Neural cell (in vitro differentiated cells): Measurements from ENCODE around the gene CLDN20. TPM values are rescaled to one million over a fixed set of nuclear protein-coding genes. Genes with fewer than 3 reads are reported as not detected.
"Not testable (repeated sequence)": the region's sequence is repeated elsewhere in the genome, so short reads cannot be mapped to it uniquely, and the experiment has no call there.

Experiments
- H2AFZ ChIP-seq: fragments of 200-600, 300-800 bp; sonication (generic), shearing (Covaris generic); 2 replicates; pipeline ENCODE4 v1.6.0; 2014; ENCODE audit warnings: low read depth, mild to moderate bottlenecking, antibody characterized with exemption, low read length, moderate library complexity
- H3F3A ChIP-seq: fragments of 200-600 bp; shearing (Covaris generic); 2 replicates; pipeline ENCODE4 v1.6.1; 2016; ENCODE audit warnings: mild to moderate bottlenecking, moderate library complexity, mixed read lengths, antibody characterized with exemption, low read length; ENCODE audit not compliant: insufficient read depth, poor library complexity, severe bottlenecking
- H3K27ac ChIP-seq: fragments of 200-600, 300-800 bp; sonication (generic), shearing (Covaris generic); 2 replicates; pipeline ENCODE4 v1.5.1; 2014; ENCODE audit warnings: mild to moderate bottlenecking, low read length, moderate library complexity
- H3K27me3 ChIP-seq: fragments of 300-800, 200-600 bp; sonication (generic), shearing (Covaris generic); 2 replicates; pipeline ENCODE4 v1.6.0; 2014; ENCODE audit warnings: mild to moderate bottlenecking, low read depth, low read length, moderate library complexity; ENCODE audit not compliant: insufficient read depth
- H3K36me3 ChIP-seq: fragments of 300-800, 200-600 bp; sonication (generic), shearing (Covaris generic); 2 replicates; pipeline ENCODE4 v1.5.1; 2014; ENCODE audit warnings: mild to moderate bottlenecking, antibody characterized with exemption, low read length, moderate library complexity; ENCODE audit not compliant: insufficient read depth
- H3K4me2 ChIP-seq: fragments of 300-800, 200-600 bp; sonication (generic), shearing (Covaris generic); 2 replicates; pipeline ENCODE4 v1.6.0; 2014; ENCODE audit warnings: mild to moderate bottlenecking, low read length
- H3K4me3 ChIP-seq: fragments of 300-800, 200-600 bp; sonication (generic), shearing (Covaris generic); 2 replicates; pipeline ENCODE4 v1.5.1; 2014; ENCODE audit warnings: mild to moderate bottlenecking, low read length, moderate library complexity
- H3K79me2 ChIP-seq: fragments of 200-600 bp; shearing (Covaris generic); replicated peaks from 2 replicates; pipeline ENCODE4 v1.6.0; 2014; ENCODE audit warnings: mild to moderate bottlenecking, low read length, moderate library complexity; ENCODE audit not compliant: insufficient read depth
- H3K9ac ChIP-seq: fragments of 300-800, 200-600 bp; sonication (generic), shearing (Covaris generic); 2 replicates; pipeline ENCODE4 v1.6.1; 2016; ENCODE audit warnings: mild to moderate bottlenecking, low read length, mixed read lengths
- H3K9me2 ChIP-seq: fragments of 200-600 bp; shearing (Covaris generic); 2 replicates; pipeline ENCODE4 v1.6.1; 2016; ENCODE audit warnings: mild to moderate bottlenecking, low read length, mixed read lengths; ENCODE audit not compliant: insufficient read depth
- H3K9me3 ChIP-seq: fragments of 200-600, 300-800 bp; sonication (generic), shearing (Covaris generic); 2 replicates; pipeline ENCODE4 v1.6.1; 2016; ENCODE audit warnings: mild to moderate bottlenecking, mixed run types, low read length, moderate library complexity, mixed read lengths
- H4K20me1 ChIP-seq: fragments of 200-600 bp; shearing (Covaris generic); 2 replicates; pipeline ENCODE4 v1.6.1; 2016; ENCODE audit warnings: mild to moderate bottlenecking, mixed run types; ENCODE audit not compliant: insufficient read depth
- EP300 ChIP-seq: fragments of 450-650 bp; conservative IDR thresholded peaks from 2 replicates; pipeline ENCODE4 v1.6.1; 2014; ENCODE audit warnings: antibody characterized with exemption, mild to moderate bottlenecking, moderate library complexity; ENCODE audit not compliant: poor library complexity, severe bottlenecking
- EZH2 ChIP-seq: fragments of 200-600, 300-800 bp; shearing (Covaris generic), sonication (generic); IDR thresholded peaks from 2 replicates; pipeline ENCODE4 v1.6.1; 2014; ENCODE audit warnings: antibody characterized with exemption, low read length, borderline replicate concordance, mild to moderate bottlenecking; ENCODE audit not compliant: insufficient read depth, poor library complexity, severe bottlenecking
- MXI1 ChIP-seq: fragments of 450-650 bp; conservative IDR thresholded peaks from 2 replicates; pipeline ENCODE4 v1.6.1; 2014; ENCODE audit warnings: antibody characterized with exemption, mild to moderate bottlenecking; ENCODE audit not compliant: poor library complexity, severe bottlenecking
- POLR2AphosphoS5 ChIP-seq: IDR thresholded peaks from 2 replicates; pipeline ENCODE4 v1.6.1; 2012
- RAD21 ChIP-seq: fragments of 450-650 bp; conservative IDR thresholded peaks from 2 replicates; pipeline ENCODE4 v1.6.1; 2014; ENCODE audit warnings: antibody characterized with exemption, mild to moderate bottlenecking, moderate library complexity
- REST ChIP-seq: IDR thresholded peaks from 2 replicates; pipeline ENCODE4 v1.6.1; 2012; ENCODE audit warnings: borderline replicate concordance
- SMC3 ChIP-seq: fragments of 450-650 bp; conservative IDR thresholded peaks from 2 replicates; pipeline ENCODE4 v1.6.1; 2014; ENCODE audit warnings: antibody characterized with exemption, mild to moderate bottlenecking, moderate library complexity; ENCODE audit not compliant: poor library complexity
- TAF1 ChIP-seq: IDR thresholded peaks from 2 replicates; pipeline ENCODE4 v1.6.1; 2012; ENCODE audit warnings: low read depth
- polyA plus RNA-seq: library from polyadenylated mRNA; depleted of rRNA; stranded (reverse); fragments of >200 nt; gene quantifications from 2 replicates; pipeline ENCODE4 v1.2.3, GENCODE V29; 2014
- TF ChIP-seq, protein P1 (sequence below): fragments of 450-650 bp; IDR thresholded peaks from 2 replicates; pipeline ENCODE4 v1.5.1; 2014; ENCODE audit warnings: antibody characterized with exemption, mild to moderate bottlenecking, moderate library complexity; ENCODE audit not compliant: poor library complexity, severe bottlenecking

Gene CLDN20
- polyA plus RNA-seq, 1 donor from 2014 or later = not detected

DNA sequence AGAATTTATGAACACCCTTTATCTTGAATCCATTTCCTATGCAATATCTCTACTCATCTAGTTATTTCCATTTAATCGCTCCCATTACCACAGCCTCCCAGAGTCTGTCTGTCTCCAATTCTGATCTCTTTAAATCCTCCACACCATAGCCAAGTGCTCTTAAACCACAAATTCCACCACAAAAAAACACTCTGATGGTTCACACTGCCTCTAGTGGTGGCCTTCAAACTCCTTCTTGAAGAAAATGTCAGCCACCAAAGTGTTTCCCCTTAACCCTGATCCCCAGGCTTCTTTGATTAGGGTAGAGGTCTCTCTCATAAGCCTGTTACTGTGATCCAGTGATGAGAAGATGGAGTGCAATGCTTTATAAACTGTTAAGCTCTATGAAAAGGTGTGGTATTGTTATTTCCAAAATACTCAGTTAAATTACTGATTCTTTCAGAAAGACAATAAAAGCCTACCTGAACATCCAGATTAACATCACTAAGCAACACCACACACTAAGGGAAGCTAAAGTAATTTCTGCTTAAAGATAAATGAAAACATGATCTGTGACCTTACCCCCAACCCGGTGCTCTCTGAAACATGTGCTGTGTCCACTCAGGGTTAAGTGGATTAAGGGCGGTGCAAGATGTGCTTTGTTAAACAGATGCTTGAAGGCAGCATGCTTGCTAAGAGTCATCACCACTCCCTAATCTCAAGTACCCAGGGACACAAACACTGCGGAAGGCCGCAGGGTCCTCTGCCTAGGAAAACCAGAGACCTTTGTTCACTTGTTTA is 4.5 kb downstream of the CLDN20 start:
- not testable (repeated sequence) for H4K20me1 ChIP-seq, H3K9me3 ChIP-seq, H3K9ac ChIP-seq, H3K36me3 ChIP-seq, H2AFZ ChIP-seq, H3K27me3 ChIP-seq, H3K79me2 ChIP-seq, H3K4me2 ChIP-seq, H3F3A ChIP-seq, H3K9me2 ChIP-seq, H3K27ac ChIP-seq, H3K4me3 ChIP-seq
- TF ChIP-seq, protein P1, sequence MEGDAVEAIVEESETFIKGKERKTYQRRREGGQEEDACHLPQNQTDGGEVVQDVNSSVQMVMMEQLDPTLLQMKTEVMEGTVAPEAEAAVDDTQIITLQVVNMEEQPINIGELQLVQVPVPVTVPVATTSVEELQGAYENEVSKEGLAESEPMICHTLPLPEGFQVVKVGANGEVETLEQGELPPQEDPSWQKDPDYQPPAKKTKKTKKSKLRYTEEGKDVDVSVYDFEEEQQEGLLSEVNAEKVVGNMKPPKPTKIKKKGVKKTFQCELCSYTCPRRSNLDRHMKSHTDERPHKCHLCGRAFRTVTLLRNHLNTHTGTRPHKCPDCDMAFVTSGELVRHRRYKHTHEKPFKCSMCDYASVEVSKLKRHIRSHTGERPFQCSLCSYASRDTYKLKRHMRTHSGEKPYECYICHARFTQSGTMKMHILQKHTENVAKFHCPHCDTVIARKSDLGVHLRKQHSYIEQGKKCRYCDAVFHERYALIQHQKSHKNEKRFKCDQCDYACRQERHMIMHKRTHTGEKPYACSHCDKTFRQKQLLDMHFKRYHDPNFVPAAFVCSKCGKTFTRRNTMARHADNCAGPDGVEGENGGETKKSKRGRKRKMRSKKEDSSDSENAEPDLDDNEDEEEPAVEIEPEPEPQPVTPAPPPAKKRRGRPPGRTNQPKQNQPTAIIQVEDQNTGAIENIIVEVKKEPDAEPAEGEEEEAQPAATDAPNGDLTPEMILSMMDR = peak; percentile 37

GRCh38 chr6:155269765-155270164 is 6.0 kb downstream of the CLDN20 start:
- H3K79me2 ChIP-seq = no peaks in the 10 kb centered on the region
- no peak overlapping the region for H3K27ac ChIP-seq
- H3K9me2 ChIP-seq = no peaks in the 10 kb centered on the region
- H3K27me3 ChIP-seq = no peaks in the 10 kb centered on the region
- H3K9ac ChIP-seq = no peak overlapping the region
- H2AFZ ChIP-seq = no peak overlapping the region
- TF ChIP-seq TAF1 = no peak
- TF ChIP-seq, protein P1 = no peak
- TF ChIP-seq EP300 = no peak
- TF ChIP-seq MXI1 = no peak
- no peak for TF ChIP-seq POLR2AphosphoS5
- no peak for TF ChIP-seq SMC3
- no peak for TF ChIP-seq RAD21
- TF ChIP-seq EZH2 = no peak
- TF ChIP-seq REST = no peak
- no peaks in the 10 kb centered on the region for H3K9me3 ChIP-seq
- no peaks in the 10 kb centered on the region for H4K20me1 ChIP-seq
- H3K4me2 ChIP-seq = no peak overlapping the region
- no peak overlapping the region for H3K4me3 ChIP-seq
- H3K36me3 ChIP-seq = no peaks in the 10 kb centered on the region
- no peaks in the 10 kb centered on the region for H3F3A ChIP-seq
